K562 (cell line): ENCODE measurements around the gene ELK1. TPM values are rescaled to one million over a fixed set of nuclear protein-coding genes. Genes with fewer than 3 reads are reported as not detected.

Experiments used
- BRD9 ChIP-seq: fragments of 450-650 bp; IDR thresholded peaks from 2 replicates; pipeline ENCODE4 v1.6.1; 2018; ENCODE audit warnings: low read depth; ENCODE audit not compliant: partially characterized antibody
- GABPA ChIP-seq: fragments of 200-800 bp; sonication (Bioruptor generic); conservative IDR thresholded peaks from 2 replicates; pipeline ENCODE4 v1.6.1; 2016; ENCODE audit warnings: low read depth, missing genetic modification characterization, missing compliant biosample characterization
- HMBOX1 ChIP-seq: sonication (generic); IDR thresholded peaks from 2 replicates; pipeline ENCODE4 v1.6.1; 2016
- ID3 ChIP-seq, 2 experiments: fragments of 250-450 bp in 1 of 2; fragments of 450-650 bp in 1 of 2; sonication (Bioruptor Pico) in 1 of 2; IDR thresholded peaks; 2 replicates each; pipeline versions ENCODE4 v1.6.1 to v1.8.0; 2016 to 2021; ENCODE audit warnings: mild to moderate bottlenecking in 2 of 2, moderate library complexity in 2 of 2, missing compliant biosample characterization in 1 of 2, missing genetic modification characterization in 1 of 2
- MED1 ChIP-seq: sonication (generic); formaldehyde crosslinking; IDR thresholded peaks from 2 replicates; pipeline ENCODE4 v1.8.1; 2023; ENCODE audit warnings: missing genetic modification reagents, borderline replicate concordance
- MGA ChIP-seq: fragments of 450-650 bp; IDR thresholded peaks from 2 replicates; pipeline ENCODE4 v1.6.1; 2016; ENCODE audit warnings: mild to moderate bottlenecking, moderate library complexity
- NFIC ChIP-seq: fragments of 450-650 bp; IDR thresholded peaks from 2 replicates; pipeline ENCODE4 v1.6.1; 2017; ENCODE audit warnings: mild to moderate bottlenecking, inconsistent platforms
- RBM17 ChIP-seq: fragments of 200-400 bp; formaldehyde crosslinking; IDR thresholded peaks from 2 replicates; pipeline ENCODE4 v1.6.1; 2017; ENCODE audit warnings: low read depth, mild to moderate bottlenecking, low read length, borderline replicate concordance
- SAFB2 ChIP-seq: fragments of 200-400 bp; formaldehyde crosslinking; IDR thresholded peaks from 2 replicates; pipeline ENCODE4 v1.6.1; 2018; ENCODE audit warnings: borderline replicate concordance, low read length, low read depth, moderate library complexity; ENCODE audit not compliant: severe bottlenecking
- SNRNP70 ChIP-seq: fragments of 200-400 bp; formaldehyde crosslinking; optimal IDR thresholded peaks from 2 replicates; pipeline ENCODE3; 2017; ENCODE audit warnings: low read depth, low read length
- ZNF512 ChIP-seq: IDR thresholded peaks from 2 replicates; pipeline ENCODE4 v1.6.1; 2016; ENCODE audit warnings: missing genetic modification characterization, missing compliant biosample characterization
- ZNF57 ChIP-seq: fragments of 450-650 bp; formaldehyde crosslinking; IDR thresholded peaks from 2 replicates; pipeline ENCODE4 v1.4.0; 2020; ENCODE audit warnings: mild to moderate bottlenecking, moderate library complexity
- ZNF644 ChIP-seq: fragments of 200-800 bp; sonication (Bioruptor generic); IDR thresholded peaks from 2 replicates; pipeline ENCODE4 v1.6.1; 2016; ENCODE audit warnings: low read depth, missing genetic modification characterization, missing compliant biosample characterization
- ZNF764 ChIP-seq: fragments of 250-450 bp; sonication (Bioruptor Pico); IDR thresholded peaks from 2 replicates; pipeline ENCODE4 v1.4.0; 2020; ENCODE audit warnings: low read depth, mild to moderate bottlenecking, moderate library complexity
- polyA plus RNA-seq, 8 experiments: library from polyadenylated mRNA; depleted of rRNA in 4 of 8; stranded (reverse) in 5 of 8; unstranded in 3 of 8; fragments of >200 nt; fragmentation: Nextera tagmentation in 2 of 8; fragmentation: Illumina TruSeq in 1 of 8; extraction: Ambion mirVana in 2 of 8; extraction: Trizol in 1 of 8; gene quantifications; 2 replicates each; pipeline versions ENCODE4 v1.2.1 to v1.2.3, GENCODE V29; 2011 to 2014; ENCODE audit warnings: inconsistent platforms in 1 of 8, missing spikeins in 1 of 8
- total RNA-seq, 7 experiments: library from RNA; depleted of rRNA in 6 of 7; stranded (reverse); fragments of >200 nt in 6 of 7; fragmentation: Illumina TruSeq in 2 of 7; extraction: Trizol in 2 of 7; gene quantifications; 2 replicates each; pipeline versions ENCODE4 v1.2.1 to v1.2.3, GENCODE V29; 2011 to 2021; ENCODE audit warnings: low replicate concordance in 1 of 7

The ELK1 gene
- total and polyA plus RNA-seq, 9 of the 15 experiments (the other 6 are each of a cell fraction or from before 2014, with no cell fraction given), result 4.4 to 74.9 (median 26.5) TPM

- TF ChIP-seq MGA (peak; percentile 50; the same call in 1 of the 2 replicates), ZNF764 (CRISPR knock-in tag) (no peak), GABPA (no peak), ID3 (CRISPR knock-in tag; IDR thresholded peaks at IDR 0.05) (no peak), ID3 (tag; IDR thresholded peaks at IDR 0.05) (0 out of 2 replicates have a peak, but pooled peaks have one; percentile 5), SAFB2 (no peak), BRD9 (no peak), NFIC (no peak), MED1 (no peak), SNRNP70 (no peak), HMBOX1 (0 out of 2 replicates have a peak, but pooled peaks have one; percentile 2), ZNF57 (CRISPR knock-in tag) (no peak), RBM17 (no peak), ZNF512 (no peak), ZNF644 (no peak)
These were observed 33.5 kb upstream of the ELK1 start (continued) for GRCh38 chrX:47683829-47684205.
